ENCODE data around the gene YJU2. TPM values are rescaled to one million over a fixed set of nuclear protein-coding genes. Genes with fewer than 3 reads are reported as not detected.

The YJU2 gene
- total and polyA plus RNA-seq, 9 donors: 18.4 to 33.1 (median 21.5) TPM

- intact Hi-C loops (cut with DNase I): no loop called here
- Histone ChIP-seq H3K27me3 (no peaks in the 10 kb centered on the region), H3K27ac (no peak overlapping the region), H3K9me3 (no peaks in the 10 kb centered on the region), H3K36me3 (no peaks in the 10 kb centered on the region), H3K4me1 (ENCODE audit: insufficient read depth) (no peaks in the 10 kb centered on the region), H3K4me3 (no peak overlapping the region)
- 88 to 92% (median 89%) methylated on average over 9 of the region's 9 CpGs for WGBS, 3 donors
- no peak for DNase-seq
- no peak for TF ChIP-seq CTCF (IDR thresholded peaks at IDR 0.05)
- no peak for TF ChIP-seq EP300 (IDR thresholded peaks at IDR 0.05)
- no peak for TF ChIP-seq POLR2A (IDR thresholded peaks at IDR 0.05)
Observed at GRCh38 chr19:4316956-4317355, 70.1 kb downstream of the YJU2 start.

- WGBS, 3 donors: 92 to 96% (median 93%) methylated on average over 7 of the region's 7 CpGs
- TF ChIP-seq CTCF (IDR thresholded peaks at IDR 0.05) (no peak), EP300 (IDR thresholded peaks at IDR 0.05) (no peak), POLR2A (IDR thresholded peaks at IDR 0.05) (no peak)
- Histone ChIP-seq H3K36me3 (no peaks in the 10 kb centered on the region), H3K27ac (no peak overlapping the region), H3K27me3 (no peaks in the 10 kb centered on the region), H3K9me3 (no peaks in the 10 kb centered on the region), H3K4me3 (no peak overlapping the region), H3K4me1 (ENCODE audit: insufficient read depth) (no peaks in the 10 kb centered on the region)
- intact Hi-C loops (cut with DNase I): no loop called here
- DNase-seq: no peak
Observed at GRCh38 chr19:4318460-4318859, 71.6 kb downstream of the YJU2 start.

Other genes starting within 250 kb of the YJU2 start
- 10 to 100 TPM; 11.6 to 29.7 (median 23.6) TPM for gene PIAS4, start 239.3 kb upstream of the YJU2 start, total RNA-seq
- gene PIAS4, start 239.3 kb upstream of the YJU2 start, polyA plus RNA-seq: 10 to 100 TPM in 1 of 2 donors, 1 to 10 TPM in 1; 5.2 to 18.9 TPM
- gene ZBTB7A, start 180.2 kb upstream of the YJU2 start, total RNA-seq: 10 to 100 TPM; 25.0 to 56.4 (median 38.7) TPM
- gene ZBTB7A, start 180.2 kb upstream of the YJU2 start, polyA plus RNA-seq: 10 to 100 TPM in 1 of 2 donors, 1 to 10 TPM in 1; 9.1 to 16.8 TPM
- 100 to 1,000 TPM in 5 of 7 donors, 10 to 100 TPM in 2; 39.9 to 130 (median 116) TPM for gene MAP2K2, start 123.0 kb upstream of the YJU2 start, total RNA-seq
- gene MAP2K2, start 123.0 kb upstream of the YJU2 start, polyA plus RNA-seq: 100 to 1,000 TPM; 108 to 136 TPM
- 1 to 10 TPM in 1 of 7 donors, not detected in 6; 2.7 TPM for gene CREB3L3, start 93.4 kb upstream of the YJU2 start, total RNA-seq
- gene CREB3L3, start 93.4 kb upstream of the YJU2 start, polyA plus RNA-seq: 1 to 10 TPM in 1 of 2 donors, under 1 TPM in 1; 0.22 to 1.0 TPM
- gene SIRT6, start 64.5 kb upstream of the YJU2 start, total RNA-seq: 10 to 100 TPM; 11.1 to 19.9 (median 16.5) TPM
- 10 to 100 TPM in 1 of 2 donors, under 1 TPM in 1; 0.32 to 16.9 TPM for gene SIRT6, start 64.5 kb upstream of the YJU2 start, polyA plus RNA-seq
- gene ANKRD24, start 64.4 kb upstream of the YJU2 start, total RNA-seq: 1 to 10 TPM in 6 of 7 donors, under 1 TPM in 1; 0.81 to 1.3 (median 1.2) TPM
- gene ANKRD24, start 64.4 kb upstream of the YJU2 start, polyA plus RNA-seq: 1 to 10 TPM in 1 of 2 donors, under 1 TPM in 1; 0.45 to 1.3 TPM
- gene EBI3, start 17.6 kb upstream of the YJU2 start, total RNA-seq: 1 to 10 TPM in 5 of 7 donors, under 1 TPM in 1, not detected in 1; 0.58 to 6.6 (median 2.0) TPM
- gene EBI3, start 17.6 kb upstream of the YJU2 start, polyA plus RNA-seq: 1 to 10 TPM in 1 of 2 donors, under 1 TPM in 1; 0.90 to 1.1 TPM
- gene SHD, start 32.2 kb downstream of the YJU2 start, total RNA-seq: under 1 TPM in 2 of 7 donors, not detected in 5; 0.24 to 0.48 TPM
- under 1 TPM in 1 of 2 donors, not detected in 1; 0.86 TPM for gene SHD, start 32.2 kb downstream of the YJU2 start, polyA plus RNA-seq
- under 1 TPM in 1 of 7 donors, not detected in 6; 0.36 TPM for gene TMIGD2, start 55.3 kb downstream of the YJU2 start, total RNA-seq
- under 1 TPM in 1 of 2 donors, not detected in 1; 0.29 TPM for gene TMIGD2, start 55.3 kb downstream of the YJU2 start, polyA plus RNA-seq
- gene FSD1, start 57.5 kb downstream of the YJU2 start, total RNA-seq: under 1 TPM in 2 of 7 donors, not detected in 5; 0.11 to 0.18 TPM
- under 1 TPM in 1 of 2 donors, not detected in 1; 0.48 TPM for gene FSD1, start 57.5 kb downstream of the YJU2 start, polyA plus RNA-seq
- 10 to 100 TPM; 10.3 to 32.5 (median 17.5) TPM for gene STAP2, start 91.7 kb downstream of the YJU2 start, total RNA-seq
- gene STAP2, start 91.7 kb downstream of the YJU2 start, polyA plus RNA-seq: 10 to 100 TPM in 1 of 2 donors, 1 to 10 TPM in 1; 9.7 to 18.8 TPM
- gene MPND, start 96.5 kb downstream of the YJU2 start, total RNA-seq: 10 to 100 TPM in 5 of 7 donors, 1 to 10 TPM in 2; 5.2 to 31.1 (median 20.3) TPM
- gene MPND, start 96.5 kb downstream of the YJU2 start, polyA plus RNA-seq: 10 to 100 TPM in 1 of 2 donors, 1 to 10 TPM in 1; 2.4 to 14.5 TPM
- 10 to 100 TPM; 20.5 to 88.6 (median 68.3) TPM for gene SH3GL1, start 153.5 kb downstream of the YJU2 start, total RNA-seq
- gene SH3GL1, start 153.5 kb downstream of the YJU2 start, polyA plus RNA-seq: 10 to 100 TPM in 1 of 2 donors, 1 to 10 TPM in 1; 6.9 to 57.5 TPM
- 10 to 100 TPM in 1 of 7 donors, 1 to 10 TPM in 6; 4.7 to 10.4 (median 7.5) TPM for gene CHAF1A, start 155.6 kb downstream of the YJU2 start, total RNA-seq
- gene CHAF1A, start 155.6 kb downstream of the YJU2 start, polyA plus RNA-seq: 1 to 10 TPM; 7.3 to 8.6 TPM
- 100 to 1,000 TPM in 6 of 7 donors, 10 to 100 TPM in 1; 66.9 to 170 (median 133) TPM for gene UBXN6, start 210.7 kb downstream of the YJU2 start, total RNA-seq
- 100 to 1,000 TPM in 1 of 2 donors, 10 to 100 TPM in 1; 19.3 to 140 TPM for gene UBXN6, start 210.7 kb downstream of the YJU2 start, polyA plus RNA-seq
- 10 to 100 TPM; 36.2 to 77.2 (median 64.4) TPM for gene HDGFL2, start 225.2 kb downstream of the YJU2 start, total RNA-seq
- 10 to 100 TPM; 28.5 to 63.0 TPM for gene HDGFL2, start 225.2 kb downstream of the YJU2 start, polyA plus RNA-seq